HepG2 (cell line): ENCODE data around the gene PIP4K2B. TPM values are rescaled to one million over a fixed set of nuclear protein-coding genes. Genes with fewer than 3 reads are reported as not detected.

Source experiments
- ATAC-seq: fragments of 200-7000 bp; cut with Tn5 transposase; 3 replicates; pipeline ENCODE4 v1.9.1; 2020; ENCODE audit warnings: mild to moderate bottlenecking, moderate library complexity
- BruUV-seq: library from RNA; stranded (reverse); fragments of 400-500 nt; replicated peaks from 2 replicates; lab custom pipeline; 2021; lab: Mats Ljungman, UMichigan
- CTCF ChIA-PET: fragments of 300-600 bp; formaldehyde crosslinking; extraction: SDS; loops from one replicate; lab custom pipeline; 2021; ENCODE audit warnings: low total read pairs, inconsistent platforms, low intra/inter-chr PET ratio; lab: Yijun Ruan, JAX
- POLR2A ChIA-PET: fragments of 350-600 bp; sonication (Branson Sonifier 250); formaldehyde crosslinking; loops from one replicate; lab custom pipeline; 2020; ENCODE audit warnings: antibody characterized with exemption, inconsistent platforms; lab: Yijun Ruan, JAX
- DNase-seq: peaks from one replicate; pipeline ENCODE4 v3.0.0-alpha.2; 2015; ENCODE audit warnings: low spot score
- FAIRE-seq: peaks from 3 replicates; lab custom pipeline; 2011; peaks lifted over from hg19 to GRCh38; lab: Jason Lieb, UNC
- H2AFZ ChIP-seq: one replicate; pipeline ENCODE4 v1.6.1; 2011; ENCODE audit warnings: low read length, inconsistent platforms
- H3K27ac ChIP-seq: fragments of 300-600 bp; 3 replicates; pipeline ENCODE4 v1.8.0; 2011; ENCODE audit warnings: mixed run types, mild to moderate bottlenecking, mixed read lengths, low read length, inconsistent platforms; ENCODE audit not compliant: insufficient read depth; ENCODE audit errors: extremely low read length
- H3K27me3 ChIP-seq, 2 experiments: fragments of 200-600 bp in 1 of 2; 2 replicates in 1 of 2; 3 replicates in 1 of 2; pipeline versions ENCODE4 v1.6.0 to v1.8.0; 2011; ENCODE audit warnings: low read length in 2 of 2, mild to moderate bottlenecking in 2 of 2, moderate library complexity in 2 of 2, inconsistent platforms in 1 of 2; ENCODE audit not compliant: insufficient read depth in 2 of 2, control insufficient read depth in 1 of 2
- H3K36me3 ChIP-seq, 2 experiments: fragments of 200-600 bp in 1 of 2; replicated peaks in 1 of 2; 2 replicates in 1 of 2; 3 replicates in 1 of 2; pipeline versions ENCODE4 v1.5.1 to v1.8.0; 2011; ENCODE audit warnings: low read length in 2 of 2, inconsistent platforms in 1 of 2; ENCODE audit not compliant: insufficient read depth in 2 of 2, control insufficient read depth in 1 of 2
- H3K4me1 ChIP-seq: 2 replicates; pipeline ENCODE4 v1.5.1; 2012; ENCODE audit warnings: low read length, inconsistent platforms; ENCODE audit not compliant: insufficient read depth
- H3K4me2 ChIP-seq: 2 replicates; pipeline ENCODE4 v1.6.0; 2011; ENCODE audit warnings: low read depth, low read length, inconsistent platforms
- H3K4me3 ChIP-seq, 3 experiments: fragments of 200-600 bp in 1 of 3; sonication (generic), shearing (Covaris generic) in 1 of 3; replicated peaks in 1 of 3; 2 replicates each; pipeline ENCODE4 v1.5.1; 2011 to 2016; ENCODE audit warnings: low read length in 3 of 3, inconsistent platforms in 2 of 3, low read depth in 2 of 3, mild to moderate bottlenecking in 2 of 3, control low read depth in 1 of 3, mixed read lengths in 1 of 3; ENCODE audit not compliant: insufficient read depth in 1 of 3
- H3K79me2 ChIP-seq: one replicate; pipeline ENCODE4 v1.6.1; 2011; ENCODE audit warnings: low read length, inconsistent platforms; ENCODE audit not compliant: insufficient read depth
- H3K9ac ChIP-seq: 2 replicates; pipeline ENCODE4 v1.6.0; 2011; ENCODE audit warnings: mild to moderate bottlenecking, low read depth, low read length, inconsistent platforms; ENCODE audit not compliant: insufficient read depth
- H3K9me3 ChIP-seq: 2 replicates; pipeline ENCODE4 v1.5.1; 2012; ENCODE audit warnings: mild to moderate bottlenecking, low read length
- H4K20me1 ChIP-seq: 2 replicates; pipeline ENCODE4 v1.6.0; 2011; ENCODE audit warnings: inconsistent platforms, mild to moderate bottlenecking, low read length, moderate library complexity; ENCODE audit not compliant: insufficient read depth
- CREB1 ChIP-seq, 2 experiments: fragments of 450-650 bp in 1 of 2; IDR thresholded peaks; 2 replicates each; pipeline ENCODE4 v1.6.1; 2016 to 2017; ENCODE audit warnings: control low read depth in 1 of 2, mild to moderate bottlenecking in 1 of 2, missing compliant biosample characterization in 1 of 2, missing genetic modification characterization in 1 of 2
- REST ChIP-seq, 2 experiments: IDR thresholded peaks; 2 replicates each; pipeline ENCODE4 v1.6.1; 2011 to 2012; ENCODE audit warnings: low read length in 2 of 2, borderline replicate concordance in 1 of 2, low read depth in 1 of 2, mild to moderate bottlenecking in 1 of 2, moderate library complexity in 1 of 2
- TBX3 ChIP-seq: fragments of 450-650 bp; IDR thresholded peaks from 2 replicates; pipeline ENCODE4 v1.6.1; 2017; ENCODE audit warnings: antibody characterized with exemption, mild to moderate bottlenecking, inconsistent platforms, borderline replicate concordance
- TGIF2 ChIP-seq: IDR thresholded peaks from 2 replicates; pipeline ENCODE4 v1.6.1; 2016; ENCODE audit warnings: control low read depth, missing compliant biosample characterization
- ZNF20 ChIP-seq: sonication (generic); formaldehyde crosslinking; IDR thresholded peaks from 2 replicates; pipeline ENCODE4 v1.4.0; 2020; ENCODE audit warnings: mild to moderate bottlenecking, moderate library complexity, missing genetic modification reagents
- ZNF501 ChIP-seq: sonication (generic); formaldehyde crosslinking; IDR thresholded peaks from 2 replicates; pipeline ENCODE4 v1.5.1; 2020; ENCODE audit warnings: mild to moderate bottlenecking, moderate library complexity, missing genetic modification reagents
- ZNF607 ChIP-seq: sonication (generic); formaldehyde crosslinking; IDR thresholded peaks from 2 replicates; pipeline ENCODE4 v1.5.1; 2020; ENCODE audit warnings: missing genetic modification reagents, mild to moderate bottlenecking, borderline replicate concordance
- ZNF781 ChIP-seq: sonication (generic); formaldehyde crosslinking; IDR thresholded peaks from 2 replicates; pipeline ENCODE4 v1.5.1; 2020; ENCODE audit warnings: borderline replicate concordance, mild to moderate bottlenecking, missing genetic modification reagents; ENCODE audit errors: not compliant biosample characterization
- WGBS: methylation state at CpG from one replicate; pipeline ENCODE4 v1.1.6; 2017; ENCODE audit warnings: low lambda C conversion rate; 5-methylcytosine and 5-hydroxymethylcytosine counted together
- in situ Hi-C: cut with HindIII; loops from 2 replicates; pipeline ENCODE4 v1.10.0; 2017; ENCODE audit warnings: low pct_unique_long_range_greater_than_20kb; ENCODE audit not compliant: extremely low pct_ligation_motif_present
- intact Hi-C: fragments of 100-400 bp; cut with micrococcal nuclease; formaldehyde crosslinking; loops from one replicate; pipeline ENCODE4 v1.10.0; 2022; ENCODE audit not compliant: unreplicated experiment
- polyA plus RNA-seq, 8 experiments: library from polyadenylated mRNA; depleted of rRNA in 3 of 8; stranded (reverse) in 7 of 8; unstranded in 1 of 8; fragments of >200 nt; fragmentation: Illumina TruSeq in 4 of 8; extraction: Trizol in 4 of 8; gene quantifications; 2 replicates each; pipeline versions ENCODE4 v1.2.1 to v1.2.3, GENCODE V29; 2011 to 2016; ENCODE audit warnings: low read depth in 4 of 8, missing spikeins in 1 of 8, mixed read lengths in 1 of 8; ENCODE audit not compliant: insufficient read depth in 1 of 8
- total RNA-seq, 5 experiments: library from RNA; depleted of rRNA; stranded (reverse); fragments of >200 nt; fragmentation: Illumina TruSeq; extraction: Trizol; gene quantifications; 2 replicates each; pipeline ENCODE4 v1.2.3, GENCODE V29; 2016; ENCODE audit warnings: low read depth in 1 of 5

Gene PIP4K2B
- total and polyA plus RNA-seq, 2 of the 13 experiments (the other 11 are each of a cell fraction or from before 2014, with no cell fraction given) = 20.4 to 54.0 TPM

- H3K4me3 ChIP-seq = peak overlapping the region; percentile 82 to 93 (median 84)
- no TSS peak for BruUV-seq
- ChIA-PET CTCF (no interaction called here), POLR2A (interaction anchor here (0.7 to 4.4 kb wide), 10 partner anchors 14 to 120 kb away, joined by 3 to 57 read pairs (median 4); partner anchors contain the start of genes CISD3, LASP1 and MLLT6)
- H2AFZ ChIP-seq = peak overlapping the region; percentile 57
- peak overlapping the region; percentile 68 for H3K9ac ChIP-seq
- H3K9me3 ChIP-seq = no peaks in the 10 kb centered on the region
- peak overlapping the region; percentile 68 for H3K27ac ChIP-seq
- DNase-seq (peak; percentile 50), FAIRE-seq (no peak), ATAC-seq (no peak)
- WGBS = 1% methylated on average over 27 of the region's 28 CpGs
- intact Hi-C loops (loop anchor here (5.0 kb wide), 2 partner anchors 117 to 1357 kb away; no protein-coding TSS in a partner anchor), in situ Hi-C loops (loop anchor here (25.0 kb wide), 1 partner anchor 412 kb away; the partner anchor contains the start of genes ARL5C and PLXDC1)
- H3K4me1 ChIP-seq = peaks cover 45% of the 10 kb centered on the region
- H3K79me2 ChIP-seq = peaks cover 38% of the 10 kb centered on the region
- peaks cover 0 to 8% of the 10 kb centered on the region in 2 experiments; a peak in 1 of 5 replicates for H3K36me3 ChIP-seq
- no peaks in the 10 kb centered on the region for H4K20me1 ChIP-seq
- H3K27me3 ChIP-seq = no peaks in the 10 kb centered on the region; a peak in 1 of 5 replicates
- H3K4me2 ChIP-seq = peak overlapping the region; percentile 91
- TF ChIP-seq TBX3 = 0 out of 2 replicates have a peak, but pooled peaks have one; percentile 9
- TF ChIP-seq TGIF2 (CRISPR knock-in tag) = peak; percentile 32; the same call in 1 of the 2 replicates
- peak; percentile 5; the same call in 1 of the 2 replicates for TF ChIP-seq CREB1 (IDR thresholded peaks at IDR 0.05)
- TF ChIP-seq CREB1 (CRISPR knock-in tag; IDR thresholded peaks at IDR 0.05) = no peak
- 0 out of 2 replicates have a peak, but pooled peaks have one; percentile 3 for TF ChIP-seq ZNF501 (CRISPR knock-in tag)
- TF ChIP-seq REST (IDR thresholded peaks at IDR 0.05; ENCODE audit: borderline replicate concordance in 1 of 2, low read depth in 1 of 2, low read length in 2 of 2) = 0 out of 4 replicates have a peak, but pooled peaks of 1 of the 2 experiments have one; percentile 26
- peak; percentile 44 for TF ChIP-seq ZNF781 (CRISPR knock-in tag)
- TF ChIP-seq ZNF607 = 0 out of 2 replicates have a peak, but pooled peaks have one; percentile 32
- peak; percentile 56; the same call in 1 of the 2 replicates for TF ChIP-seq ZNF20 (CRISPR knock-in tag)
Measured at GRCh38 chr17:38750312-38751121, 48.8 kb downstream of the PIP4K2B start.
